Measurements from ENCODE around the gene DNMT3B. TPM values are rescaled to one million over a fixed set of nuclear protein-coding genes. Genes with fewer than 3 reads are reported as not detected.
A peak's percentile ranks its signal among the peaks of the same experiment; 100 is the strongest.

Gene DNMT3B
- total RNA-seq, 2 experiments from 2014 or later: 0.28 to 0.33 TPM

DNA sequence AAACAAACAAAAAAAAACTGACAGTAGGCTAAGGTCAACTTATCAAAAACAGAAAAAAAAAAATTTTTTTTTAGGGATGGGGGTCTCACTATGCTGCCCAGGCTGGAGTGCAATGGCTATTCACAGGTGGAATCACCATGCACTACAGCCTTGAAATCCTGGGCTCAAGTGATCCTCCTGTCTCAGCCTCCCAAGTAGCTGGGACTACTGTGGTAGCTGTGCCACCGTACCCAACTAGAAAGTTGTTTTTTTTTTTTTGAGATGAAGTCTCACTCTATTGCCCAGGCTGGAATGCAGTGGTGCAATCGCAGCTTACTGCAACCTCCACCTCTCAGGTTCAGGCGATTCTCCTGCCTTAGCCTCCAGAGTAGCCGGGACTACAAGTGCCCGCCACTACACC lies 21.0 kb upstream of the DNMT3B start:
- Mint-ChIP-seq H3K4me3 (peak overlapping the region; percentile 62), H3K4me1 (ENCODE audit: low read depth) (peaks cover 56% of the 10 kb centered on the region), H3K27ac (peak overlapping the region; percentile 96), H3K36me3 (ENCODE audit: low read depth) (peaks cover 11% of the 10 kb centered on the region), H3K9me3 (no peaks in the 10 kb centered on the region), H3K27me3 (no peaks in the 10 kb centered on the region)
- Histone ChIP-seq H3K27ac (ENCODE audit: low read depth in 1 of 2, low read length in 2 of 2) (no peak overlapping the region), H3K27me3 (ENCODE audit: control insufficient read depth in 1 of 2, insufficient read depth in 2 of 2, low read length in 2 of 2) (no peaks in the 10 kb centered on the region), H3K36me3 (ENCODE audit: insufficient read depth, low read length) (no peaks in the 10 kb centered on the region), H3K4me1 (ENCODE audit: insufficient read depth, low read length) (peaks cover 61% of the 10 kb centered on the region), H3K4me3 (ENCODE audit: low read length) (no peak overlapping the region), H3K9me3 (ENCODE audit: control insufficient read depth in 1 of 2, insufficient read depth in 1 of 2, low read length in 2 of 2) (no peaks in the 10 kb centered on the region)
- ATAC-seq (ENCODE audit: poor library complexity) (no peak), DNase-seq (no peak)
- CTCF ChIA-PET: interaction anchor here (1.1 kb wide), 1 partner anchor 21 kb away, joined by 4 read pairs; the partner anchor contains the start of gene DNMT3B
- TF ChIP-seq, protein P1, sequence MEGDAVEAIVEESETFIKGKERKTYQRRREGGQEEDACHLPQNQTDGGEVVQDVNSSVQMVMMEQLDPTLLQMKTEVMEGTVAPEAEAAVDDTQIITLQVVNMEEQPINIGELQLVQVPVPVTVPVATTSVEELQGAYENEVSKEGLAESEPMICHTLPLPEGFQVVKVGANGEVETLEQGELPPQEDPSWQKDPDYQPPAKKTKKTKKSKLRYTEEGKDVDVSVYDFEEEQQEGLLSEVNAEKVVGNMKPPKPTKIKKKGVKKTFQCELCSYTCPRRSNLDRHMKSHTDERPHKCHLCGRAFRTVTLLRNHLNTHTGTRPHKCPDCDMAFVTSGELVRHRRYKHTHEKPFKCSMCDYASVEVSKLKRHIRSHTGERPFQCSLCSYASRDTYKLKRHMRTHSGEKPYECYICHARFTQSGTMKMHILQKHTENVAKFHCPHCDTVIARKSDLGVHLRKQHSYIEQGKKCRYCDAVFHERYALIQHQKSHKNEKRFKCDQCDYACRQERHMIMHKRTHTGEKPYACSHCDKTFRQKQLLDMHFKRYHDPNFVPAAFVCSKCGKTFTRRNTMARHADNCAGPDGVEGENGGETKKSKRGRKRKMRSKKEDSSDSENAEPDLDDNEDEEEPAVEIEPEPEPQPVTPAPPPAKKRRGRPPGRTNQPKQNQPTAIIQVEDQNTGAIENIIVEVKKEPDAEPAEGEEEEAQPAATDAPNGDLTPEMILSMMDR (IDR thresholded peaks at IDR 0.05): no peak
- POLR2A ChIA-PET: no interaction called here
- intact Hi-C loops (cut with DNase I, micrococcal nuclease): loop anchor here in 1 of 2 experiments (5.0 kb wide), 1 partner anchor 36 kb away; no protein-coding TSS in a partner anchor

DNA sequence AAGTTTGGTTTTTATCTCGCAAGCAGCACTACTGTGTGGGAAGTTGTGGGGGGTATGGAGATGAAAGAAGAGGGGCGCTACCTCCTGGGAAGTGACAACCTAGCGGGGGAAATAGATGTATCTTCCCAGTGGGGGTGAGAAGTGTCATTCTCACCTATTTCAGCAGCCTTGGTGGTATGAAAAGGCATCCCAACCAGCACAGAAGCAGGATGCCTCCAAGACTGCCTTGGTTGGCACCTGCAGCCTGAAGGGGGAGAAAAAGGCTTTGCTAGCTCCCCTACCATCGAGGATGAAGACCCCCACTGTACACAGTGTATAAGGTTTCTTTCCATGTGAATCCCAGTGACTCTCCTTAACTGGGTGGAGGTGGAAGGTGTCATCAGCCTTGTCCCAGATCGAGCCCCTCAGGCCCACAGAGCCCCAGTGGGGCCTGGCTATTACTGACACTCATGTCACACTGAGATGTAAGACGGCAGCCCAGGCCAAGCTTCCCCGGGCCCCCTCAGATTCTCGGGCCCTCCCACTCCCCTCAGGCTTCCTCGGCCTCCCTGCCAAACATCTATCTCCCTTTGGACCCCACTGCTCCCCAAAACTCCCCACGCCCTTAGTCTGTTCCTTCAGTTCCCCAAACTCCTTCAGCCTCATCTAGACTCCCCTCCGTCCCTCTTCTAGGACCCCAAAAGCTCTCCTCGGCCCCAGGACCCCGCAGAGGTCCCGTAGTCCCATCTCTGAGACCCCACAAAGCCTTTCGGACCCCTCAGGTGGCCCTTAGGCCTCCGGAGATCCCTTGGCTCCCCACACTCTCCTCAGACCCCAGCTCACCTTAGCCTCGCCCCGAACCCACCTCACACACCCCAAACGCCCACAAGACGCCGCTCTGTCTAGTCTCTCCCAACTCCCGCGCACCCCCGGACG lies 19.6 kb upstream of the DNMT3B start:
- Histone ChIP-seq H3K4me3 (ENCODE audit: low read length) (peak overlapping the region; percentile 88), H3K27ac (ENCODE audit: low read depth in 1 of 2, low read length in 2 of 2) (peak overlapping the region; percentile 85 to 91), H3K9me3 (ENCODE audit: control insufficient read depth in 1 of 2, insufficient read depth in 1 of 2, low read length in 2 of 2) (no peaks in the 10 kb centered on the region), H3K27me3 (ENCODE audit: control insufficient read depth in 1 of 2, insufficient read depth in 2 of 2, low read length in 2 of 2) (no peaks in the 10 kb centered on the region), H3K36me3 (ENCODE audit: insufficient read depth, low read length) (no peaks in the 10 kb centered on the region), H3K4me1 (ENCODE audit: insufficient read depth, low read length) (peaks cover 47% of the 10 kb centered on the region)
- DNase-seq (peak in 6 of 14 experiments; percentile 4 to 34 (median 30)), ATAC-seq (ENCODE audit: poor library complexity) (peak; percentile 13)
- Mint-ChIP-seq H3K9me3 (no peaks in the 10 kb centered on the region), H3K4me3 (peak overlapping the region; percentile 88), H3K4me1 (ENCODE audit: low read depth) (peaks cover 49% of the 10 kb centered on the region), H3K36me3 (ENCODE audit: low read depth) (peaks cover 8% of the 10 kb centered on the region), H3K27me3 (no peaks in the 10 kb centered on the region), H3K27ac (peak overlapping the region; percentile 96)
- TF ChIP-seq, protein P1 (IDR thresholded peaks at IDR 0.05): no peak
- POLR2A ChIA-PET: interaction anchor here (0.8 to 2.6 kb wide), 10 partner anchors 11 to 633 kb away, joined by 3 to 22 read pairs (median 3); partner anchors contain the start of genes DNMT3B, MAPRE1 and TM9SF4
- CTCF ChIA-PET: interaction anchor here (0.8 to 1.6 kb wide), 5 partner anchors 20 to 221 kb away, joined by 3 to 9 read pairs (median 4); partner anchors contain the start of gene DNMT3B
- intact Hi-C loops (cut with DNase I, micrococcal nuclease): loop anchor here (1.0 to 5.0 kb wide), 3 partner anchors 20 to 68 kb away; partner anchors contain the start of gene DNMT3B (in 1 of the 2)

DNA sequence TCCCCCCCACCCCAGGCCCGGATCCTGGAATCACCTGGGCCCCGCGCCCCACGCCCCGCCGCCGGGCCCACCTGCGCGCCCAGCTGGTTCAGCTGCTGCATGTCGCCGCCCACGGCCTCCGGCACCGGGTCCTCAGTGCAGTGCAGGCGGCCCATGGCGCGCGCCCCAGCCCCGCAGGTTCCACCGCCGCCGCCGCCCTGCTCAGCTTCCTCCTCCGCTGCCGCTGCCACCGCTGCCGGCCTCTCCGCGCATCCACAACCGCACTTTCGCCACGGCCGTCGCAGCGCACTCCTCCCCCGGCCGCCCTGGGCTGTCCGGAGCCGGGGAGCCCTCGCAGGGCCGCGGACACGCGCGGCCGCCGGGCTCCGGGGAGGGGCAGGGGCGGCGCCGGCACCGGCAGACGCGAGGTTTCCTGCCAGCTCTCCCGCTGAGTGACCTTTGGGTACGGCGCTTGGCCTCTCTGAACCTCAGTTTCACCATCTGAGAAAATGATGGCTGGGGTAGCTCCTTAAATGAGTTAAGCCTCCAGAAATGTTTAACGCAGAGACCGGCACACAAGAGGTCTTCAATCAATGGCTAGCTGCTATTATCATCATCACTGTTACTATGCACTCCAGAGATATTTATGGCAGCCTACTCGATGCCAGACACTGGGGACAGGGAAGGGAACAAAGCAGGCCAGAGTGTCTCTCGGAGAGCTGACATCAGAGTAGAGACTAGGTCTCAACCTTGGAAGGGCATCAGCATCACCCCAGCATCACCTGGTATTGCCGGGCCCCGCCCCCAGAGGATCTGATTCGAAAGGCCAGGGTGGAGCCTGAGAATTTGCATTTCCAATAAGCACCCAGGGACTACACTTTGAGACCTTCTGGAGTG lies 18.7 kb upstream of the DNMT3B start, which contains the start of gene COMMD7:
Gene COMMD7, minus strand, starts transcription at position 231 of the 876 bp plus-strand sequence. Its CDS starts 76 bp downstream, at position 155.
- peak; percentile 45 to 83 (median 58) for DNase-seq
- intact Hi-C loops (cut with DNase I, micrococcal nuclease): loop anchor here (1.0 to 5.0 kb wide), 3 partner anchors 19 to 69 kb away; partner anchors contain the start of gene DNMT3B (in 1 of the 2)
- ChIA-PET CTCF (interaction anchor here (0.8 to 1.6 kb wide), 5 partner anchors 19 to 222 kb away, joined by 3 to 9 read pairs (median 4); partner anchors contain the start of gene DNMT3B), POLR2A (interaction anchor here (0.6 to 2.6 kb wide), 10 partner anchors 9 to 783 kb away, joined by 3 to 22 read pairs (median 3); partner anchors contain the start of gene DNMT3B)
- H3K27me3 ChIP-seq (ENCODE audit: control insufficient read depth in 1 of 2, insufficient read depth in 2 of 2, low read length in 2 of 2): no peaks in the 10 kb centered on the region
- TF ChIP-seq, protein P1 (IDR thresholded peaks at IDR 0.05): no peak
- no peaks in the 10 kb centered on the region for H3K9me3 ChIP-seq (ENCODE audit: control insufficient read depth in 1 of 2, insufficient read depth in 1 of 2, low read length in 2 of 2)
- peak within 1 kb of the TSS; percentile 85 to 91 for H3K27ac ChIP-seq (ENCODE audit: low read depth in 1 of 2, low read length in 2 of 2)
- H3K4me3 Mint-ChIP-seq: peak within 1 kb of the TSS; percentile 94
- H3K4me3 ChIP-seq (ENCODE audit: low read length): peak within 1 kb of the TSS; percentile 88
- no peaks in the 10 kb centered on the region for H3K27me3 Mint-ChIP-seq
- no peaks in the 10 kb centered on the region for H3K9me3 Mint-ChIP-seq
- no peaks in the 10 kb centered on the region for H3K36me3 ChIP-seq (ENCODE audit: insufficient read depth, low read length)
- peaks cover 41% of the 10 kb centered on the region for H3K4me1 Mint-ChIP-seq (ENCODE audit: low read depth)
- peaks cover 38% of the 10 kb centered on the region for H3K4me1 ChIP-seq (ENCODE audit: insufficient read depth, low read length)
- peak within 1 kb of the TSS; percentile 96 for H3K27ac Mint-ChIP-seq
- peaks cover 4% of the 10 kb centered on the region for H3K36me3 Mint-ChIP-seq (ENCODE audit: low read depth)
- ATAC-seq (ENCODE audit: poor library complexity): peak; percentile 75
